GM20000 (cell line): ENCODE data around the gene SH2D4B.
A peak's percentile ranks its signal among the peaks of the same experiment; 100 is the strongest.

Experiments used
- DNase-seq: peaks from one replicate; pipeline ENCODE4 v3.0.0; 2012; ENCODE audit warnings: low spot score
- TF ChIP-seq, protein P1 (sequence below): IDR thresholded peaks from 2 replicates; pipeline ENCODE4 v1.5.1; 2012; ENCODE audit warnings: mild to moderate bottlenecking, control low read depth; ENCODE audit errors: extremely low read depth, missing control alignments

Gene SH2D4B

DNA sequence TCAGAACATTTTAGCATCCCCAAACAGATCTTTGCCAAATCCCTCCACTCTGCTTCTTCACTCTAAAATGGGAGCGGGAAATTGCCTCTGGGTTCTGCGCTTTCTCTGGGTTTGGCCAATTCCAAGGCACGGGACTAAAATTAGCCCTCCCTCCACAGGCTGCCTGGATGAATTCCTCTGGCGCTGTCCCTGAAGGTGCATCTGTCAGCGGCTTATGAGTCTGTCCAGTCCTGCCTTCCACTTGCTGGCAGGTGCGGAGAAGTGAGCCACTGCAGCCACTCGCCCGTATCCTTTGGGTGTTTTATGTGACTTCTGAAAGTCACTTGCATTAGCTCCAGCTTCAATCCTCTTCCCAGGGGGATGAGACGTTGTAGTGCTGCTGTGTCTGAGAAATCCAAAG lies 121.6 kb downstream of the SH2D4B start:
- no peak for DNase-seq
- TF ChIP-seq, protein P1, sequence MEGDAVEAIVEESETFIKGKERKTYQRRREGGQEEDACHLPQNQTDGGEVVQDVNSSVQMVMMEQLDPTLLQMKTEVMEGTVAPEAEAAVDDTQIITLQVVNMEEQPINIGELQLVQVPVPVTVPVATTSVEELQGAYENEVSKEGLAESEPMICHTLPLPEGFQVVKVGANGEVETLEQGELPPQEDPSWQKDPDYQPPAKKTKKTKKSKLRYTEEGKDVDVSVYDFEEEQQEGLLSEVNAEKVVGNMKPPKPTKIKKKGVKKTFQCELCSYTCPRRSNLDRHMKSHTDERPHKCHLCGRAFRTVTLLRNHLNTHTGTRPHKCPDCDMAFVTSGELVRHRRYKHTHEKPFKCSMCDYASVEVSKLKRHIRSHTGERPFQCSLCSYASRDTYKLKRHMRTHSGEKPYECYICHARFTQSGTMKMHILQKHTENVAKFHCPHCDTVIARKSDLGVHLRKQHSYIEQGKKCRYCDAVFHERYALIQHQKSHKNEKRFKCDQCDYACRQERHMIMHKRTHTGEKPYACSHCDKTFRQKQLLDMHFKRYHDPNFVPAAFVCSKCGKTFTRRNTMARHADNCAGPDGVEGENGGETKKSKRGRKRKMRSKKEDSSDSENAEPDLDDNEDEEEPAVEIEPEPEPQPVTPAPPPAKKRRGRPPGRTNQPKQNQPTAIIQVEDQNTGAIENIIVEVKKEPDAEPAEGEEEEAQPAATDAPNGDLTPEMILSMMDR = no peak

- no peak for DNase-seq
- TF ChIP-seq, protein P1 = no peak
Measured at GRCh38 chr10:80660266-80660665, 122.6 kb downstream of the SH2D4B start.

- DNase-seq = no peak
- TF ChIP-seq, protein P1 = no peak
Measured at GRCh38 chr10:80660736-80661135, 123.0 kb downstream of the SH2D4B start.

GRCh38 chr10:80661526-80661925 lies 123.8 kb downstream of the SH2D4B start:
- no peak for DNase-seq
- TF ChIP-seq, protein P1 = no peak

GRCh38 chr10:80662429-80663261 lies 124.9 kb downstream of the SH2D4B start:
- TF ChIP-seq, protein P1 = peak; percentile 86
- peak; percentile 72 for DNase-seq

DNA sequence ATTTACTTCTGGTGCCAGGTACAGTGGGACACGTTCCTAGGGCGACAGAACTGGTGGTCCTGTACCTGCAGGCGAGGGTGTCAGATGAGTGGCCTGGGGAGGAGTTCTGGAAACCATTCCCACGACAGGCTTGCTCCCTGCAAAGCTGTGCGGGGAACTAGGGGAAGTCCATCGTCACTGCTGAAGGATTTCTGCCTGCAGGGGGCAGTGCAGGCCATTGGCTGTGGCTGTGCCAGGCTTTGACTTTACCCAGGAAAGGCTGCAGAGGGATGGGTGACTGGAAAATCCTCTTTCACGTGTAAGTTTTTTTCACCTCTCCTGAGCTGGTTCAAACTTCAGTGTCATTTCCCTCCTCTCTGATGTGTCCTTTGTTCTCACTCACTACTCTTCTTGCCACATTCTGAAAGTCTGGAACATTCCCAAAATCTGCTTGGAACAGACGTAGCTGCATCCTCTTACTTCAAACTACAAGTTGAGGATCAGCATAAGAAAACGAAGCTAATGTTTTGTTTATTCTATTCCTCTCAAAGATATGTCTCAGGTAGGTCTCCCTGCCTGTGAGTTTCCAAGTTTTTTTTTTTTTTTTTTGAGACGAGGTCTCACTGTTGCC lies 126.5 kb downstream of the SH2D4B start:
- DNase-seq = peak; percentile 60
- TF ChIP-seq, protein P1 = peak; percentile 84

GRCh38 chr10:80669485-80669884 lies 131.8 kb downstream of the SH2D4B start:
- no peak for DNase-seq
- TF ChIP-seq, protein P1 = no peak
